ENCODE results near the gene PAK5. TPM values are rescaled to one million over a fixed set of nuclear protein-coding genes. Genes with fewer than 3 reads are reported as not detected.
"Not testable (repeated sequence)": the region's sequence is repeated elsewhere in the genome, so short reads cannot be mapped to it uniquely, and the experiment has no call there.

Gene PAK5
- total RNA-seq, 1 donor from 2014 or later: 0.10 TPM

DNA sequence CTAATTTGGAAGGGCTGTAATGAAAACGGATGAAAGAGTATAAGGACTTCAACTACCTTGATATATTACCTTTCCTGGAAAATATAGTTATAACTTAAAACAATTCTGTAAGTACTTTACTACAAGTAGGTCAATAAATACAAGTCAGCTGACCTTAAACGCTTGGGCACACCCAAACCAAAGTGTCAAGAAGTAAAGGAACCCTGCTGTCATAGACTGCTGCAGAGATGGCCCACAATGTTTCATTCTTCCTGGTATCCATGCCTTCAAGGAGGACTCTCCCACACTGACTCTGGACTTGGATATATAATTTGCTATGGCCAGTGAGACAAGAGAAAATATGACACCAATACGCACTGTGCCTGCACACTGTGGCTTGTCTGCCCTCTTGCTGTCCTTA is 192.5 kb downstream of the PAK5 start:
- no peaks in the 10 kb centered on the region for H3K4me1 Mint-ChIP-seq (ENCODE audit: unreplicated experiment)
- no peaks in the 10 kb centered on the region for H3K9me3 Mint-ChIP-seq (ENCODE audit: unreplicated experiment)
- no peak overlapping the region for H3K27ac Mint-ChIP-seq (ENCODE audit: unreplicated experiment)
- DNase-seq (ENCODE audit: low spot score): no peak
- H3K27me3 Mint-ChIP-seq (ENCODE audit: unreplicated experiment): no peaks in the 10 kb centered on the region
- H3K36me3 Mint-ChIP-seq (ENCODE audit: low read depth, unreplicated experiment): no peaks in the 10 kb centered on the region
- no peak overlapping the region for H3K4me3 Mint-ChIP-seq (ENCODE audit: unreplicated experiment)
- TF ChIP-seq, protein P1, sequence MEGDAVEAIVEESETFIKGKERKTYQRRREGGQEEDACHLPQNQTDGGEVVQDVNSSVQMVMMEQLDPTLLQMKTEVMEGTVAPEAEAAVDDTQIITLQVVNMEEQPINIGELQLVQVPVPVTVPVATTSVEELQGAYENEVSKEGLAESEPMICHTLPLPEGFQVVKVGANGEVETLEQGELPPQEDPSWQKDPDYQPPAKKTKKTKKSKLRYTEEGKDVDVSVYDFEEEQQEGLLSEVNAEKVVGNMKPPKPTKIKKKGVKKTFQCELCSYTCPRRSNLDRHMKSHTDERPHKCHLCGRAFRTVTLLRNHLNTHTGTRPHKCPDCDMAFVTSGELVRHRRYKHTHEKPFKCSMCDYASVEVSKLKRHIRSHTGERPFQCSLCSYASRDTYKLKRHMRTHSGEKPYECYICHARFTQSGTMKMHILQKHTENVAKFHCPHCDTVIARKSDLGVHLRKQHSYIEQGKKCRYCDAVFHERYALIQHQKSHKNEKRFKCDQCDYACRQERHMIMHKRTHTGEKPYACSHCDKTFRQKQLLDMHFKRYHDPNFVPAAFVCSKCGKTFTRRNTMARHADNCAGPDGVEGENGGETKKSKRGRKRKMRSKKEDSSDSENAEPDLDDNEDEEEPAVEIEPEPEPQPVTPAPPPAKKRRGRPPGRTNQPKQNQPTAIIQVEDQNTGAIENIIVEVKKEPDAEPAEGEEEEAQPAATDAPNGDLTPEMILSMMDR (IDR thresholded peaks at IDR 0.05; ENCODE audit: unreplicated experiment): no peak

DNA sequence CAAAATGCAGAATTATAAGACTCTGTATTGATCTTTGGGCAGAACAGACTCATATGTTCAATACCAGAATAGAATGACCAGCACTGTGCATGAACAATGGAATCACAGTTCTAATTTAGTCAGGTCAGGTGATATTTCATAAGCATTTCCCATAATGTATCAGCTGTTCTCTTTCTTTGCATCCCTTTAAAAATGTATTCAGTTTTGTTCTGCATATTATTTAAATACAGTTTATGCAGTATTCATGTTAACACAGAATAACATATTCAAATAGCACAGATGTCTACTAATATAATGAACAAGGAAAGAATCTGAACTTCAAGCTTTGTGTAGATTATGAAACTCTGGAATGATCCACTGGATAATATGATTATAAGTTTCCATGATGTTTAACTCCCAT is 196.0 kb downstream of the PAK5 start:
- no peak for DNase-seq (ENCODE audit: low spot score)
- no peaks in the 10 kb centered on the region for H3K36me3 Mint-ChIP-seq (ENCODE audit: low read depth, unreplicated experiment)
- no peaks in the 10 kb centered on the region for H3K9me3 Mint-ChIP-seq (ENCODE audit: unreplicated experiment)
- H3K27ac Mint-ChIP-seq (ENCODE audit: unreplicated experiment): no peak overlapping the region
- H3K27me3 Mint-ChIP-seq (ENCODE audit: unreplicated experiment): no peaks in the 10 kb centered on the region
- TF ChIP-seq, protein P1 (IDR thresholded peaks at IDR 0.05; ENCODE audit: unreplicated experiment): no peak
- no peak overlapping the region for H3K4me3 Mint-ChIP-seq (ENCODE audit: unreplicated experiment)
- no peaks in the 10 kb centered on the region for H3K4me1 Mint-ChIP-seq (ENCODE audit: unreplicated experiment)

DNA sequence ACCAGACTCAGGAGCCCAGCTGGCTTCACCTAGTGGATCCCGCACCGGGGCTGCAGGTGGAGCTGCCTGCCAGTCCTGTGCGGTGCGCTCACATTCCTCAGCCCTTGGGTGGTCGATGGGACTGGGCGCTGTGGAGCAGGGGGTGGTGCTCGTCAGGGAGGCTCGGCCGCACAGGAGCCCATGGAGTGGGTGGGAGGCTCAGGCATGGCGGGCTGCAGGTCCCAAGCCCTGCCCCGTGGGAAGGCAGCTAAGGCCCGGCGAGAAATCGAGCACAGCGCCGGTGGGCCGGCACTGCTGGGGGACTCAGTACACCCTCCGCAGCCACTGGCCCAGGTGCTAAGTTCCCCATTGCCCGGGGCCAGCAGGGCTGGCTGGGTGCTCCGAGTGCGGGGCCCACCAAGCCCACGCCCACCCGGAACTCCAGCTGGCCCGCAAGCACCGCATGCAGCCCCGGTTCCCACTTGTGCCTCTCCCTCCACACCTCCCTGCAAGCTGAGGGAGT is 197.3 kb downstream of the PAK5 start:
- H3K27me3 Mint-ChIP-seq (ENCODE audit: unreplicated experiment); H3K27ac Mint-ChIP-seq (ENCODE audit: unreplicated experiment); H3K4me1 Mint-ChIP-seq (ENCODE audit: unreplicated experiment); DNase-seq (ENCODE audit: low spot score); H3K36me3 Mint-ChIP-seq (ENCODE audit: low read depth, unreplicated experiment); H3K9me3 Mint-ChIP-seq (ENCODE audit: unreplicated experiment); H3K4me3 Mint-ChIP-seq (ENCODE audit: unreplicated experiment): not testable (repeated sequence)

DNA sequence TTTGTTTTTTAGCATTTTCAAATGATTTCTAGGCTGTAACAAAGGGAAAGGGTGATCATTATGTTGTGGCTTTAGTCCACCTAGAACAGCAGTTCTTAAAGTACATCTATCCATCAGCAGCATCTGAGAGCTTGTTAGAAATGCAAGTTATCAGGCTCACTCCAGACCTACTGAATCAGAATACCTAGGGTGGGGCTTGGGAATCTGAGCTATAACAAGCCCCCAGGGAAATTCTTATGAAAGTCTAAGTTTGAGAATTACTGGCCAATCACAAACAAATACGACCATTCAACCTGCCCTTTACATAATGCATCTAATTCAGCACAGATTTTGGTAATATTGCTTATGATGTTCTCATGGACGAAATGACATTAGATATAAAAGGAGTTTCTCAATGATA is 201.0 kb downstream of the PAK5 start:
- H3K4me1 Mint-ChIP-seq (ENCODE audit: unreplicated experiment): no peaks in the 10 kb centered on the region
- no peak overlapping the region for H3K4me3 Mint-ChIP-seq (ENCODE audit: unreplicated experiment)
- TF ChIP-seq, protein P1 (IDR thresholded peaks at IDR 0.05; ENCODE audit: unreplicated experiment): no peak
- no peaks in the 10 kb centered on the region for H3K27me3 Mint-ChIP-seq (ENCODE audit: unreplicated experiment)
- H3K27ac Mint-ChIP-seq (ENCODE audit: unreplicated experiment): no peak overlapping the region
- no peaks in the 10 kb centered on the region for H3K9me3 Mint-ChIP-seq (ENCODE audit: unreplicated experiment)
- DNase-seq (ENCODE audit: low spot score): no peak
- H3K36me3 Mint-ChIP-seq (ENCODE audit: low read depth, unreplicated experiment): no peaks in the 10 kb centered on the region

DNA sequence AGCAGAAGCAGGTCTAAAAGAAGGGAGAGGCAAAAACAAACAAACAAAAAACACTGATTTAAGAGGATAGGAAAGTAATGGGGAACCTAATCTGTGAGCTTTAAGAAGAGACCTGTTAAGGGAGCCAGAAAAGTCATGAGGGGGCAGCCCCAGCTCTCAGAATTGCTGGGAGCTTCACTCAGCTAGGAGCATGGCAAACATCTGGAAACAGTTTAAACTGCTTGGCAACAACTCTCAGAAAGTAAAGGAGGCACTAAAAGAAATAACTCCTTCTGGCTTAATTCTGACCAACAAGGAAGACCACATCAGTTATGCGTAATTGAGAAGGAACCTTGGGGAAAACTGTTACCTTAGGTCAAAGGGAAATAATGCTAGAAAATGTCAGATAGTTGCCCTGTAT is 203.1 kb downstream of the PAK5 start:
- Mint-ChIP-seq H3K27me3 (ENCODE audit: unreplicated experiment) (no peaks in the 10 kb centered on the region), H3K4me3 (ENCODE audit: unreplicated experiment) (no peak overlapping the region), H3K4me1 (ENCODE audit: unreplicated experiment) (no peaks in the 10 kb centered on the region), H3K36me3 (ENCODE audit: low read depth, unreplicated experiment) (no peaks in the 10 kb centered on the region), H3K9me3 (ENCODE audit: unreplicated experiment) (no peaks in the 10 kb centered on the region), H3K27ac (ENCODE audit: unreplicated experiment) (no peak overlapping the region)
- no peak for DNase-seq (ENCODE audit: low spot score)
- TF ChIP-seq, protein P1 (IDR thresholded peaks at IDR 0.05; ENCODE audit: unreplicated experiment): no peak

DNA sequence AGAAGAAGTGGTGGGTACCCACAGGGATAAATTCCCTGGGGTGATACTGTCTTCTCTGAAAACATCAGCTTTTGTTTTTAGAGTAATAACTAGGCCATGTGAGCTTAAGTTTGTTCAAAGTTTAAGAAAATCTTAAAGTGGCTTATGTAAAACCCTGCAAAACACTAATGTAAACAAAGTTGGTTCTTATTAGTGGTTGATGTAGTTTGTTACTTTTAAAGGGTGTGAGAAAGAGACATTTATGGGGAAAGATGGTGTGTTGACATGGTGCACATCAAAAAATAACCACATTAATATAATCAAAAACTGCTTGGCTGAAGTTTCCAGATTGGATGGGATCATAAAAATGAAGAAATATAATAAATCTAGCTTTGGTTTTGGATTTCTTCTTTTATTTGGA is 204.5 kb downstream of the PAK5 start:
- H3K27ac Mint-ChIP-seq (ENCODE audit: unreplicated experiment): no peak overlapping the region
- H3K4me3 Mint-ChIP-seq (ENCODE audit: unreplicated experiment): no peak overlapping the region
- H3K36me3 Mint-ChIP-seq (ENCODE audit: low read depth, unreplicated experiment): no peaks in the 10 kb centered on the region
- no peaks in the 10 kb centered on the region for H3K4me1 Mint-ChIP-seq (ENCODE audit: unreplicated experiment)
- no peaks in the 10 kb centered on the region for H3K9me3 Mint-ChIP-seq (ENCODE audit: unreplicated experiment)
- TF ChIP-seq, protein P1 (IDR thresholded peaks at IDR 0.05; ENCODE audit: unreplicated experiment): no peak
- no peak for DNase-seq (ENCODE audit: low spot score)
- no peaks in the 10 kb centered on the region for H3K27me3 Mint-ChIP-seq (ENCODE audit: unreplicated experiment)
